HEK293 (cell line): ENCODE data around the gene INTS6.

ENCODE experiments used
- CTCF ChIA-PET: fragments of 350-600 bp; formaldehyde crosslinking; extraction: SDS; loops from one replicate; lab custom pipeline; 2021; ENCODE audit warnings: antibody characterized with exemption; lab: Yijun Ruan, JAX
- POLR2A ChIA-PET: fragments of 300-600 bp; formaldehyde crosslinking; extraction: SDS; loops from one replicate; lab custom pipeline; 2020; ENCODE audit warnings: antibody characterized with exemption, inconsistent platforms; lab: Yijun Ruan, JAX
- H3K27ac ChIP-seq: fragments of 200-500 bp; sonication (Bioruptor generic); 2 replicates; pipeline ENCODE4 v1.5.1; 2014; ENCODE audit warnings: low read depth, low read length, control low read depth, inconsistent platforms; ENCODE audit errors: extremely low read depth
- H3K36me3 ChIP-seq, 2 experiments: fragments of 200-500 bp in 1 of 2; sonication (Bioruptor generic) in 1 of 2; 1 replicate in 1 of 2; 2 replicates in 1 of 2; pipeline ENCODE4 v1.5.1; 2014 to 2017; ENCODE audit warnings: inconsistent platforms in 2 of 2, low read length in 2 of 2; ENCODE audit not compliant: control insufficient read depth in 2 of 2, insufficient read depth in 1 of 2
- H3K4me1 ChIP-seq: fragments of 200-500 bp; sonication (Bioruptor generic); 2 replicates; pipeline ENCODE4 v1.5.1; 2014; ENCODE audit warnings: mild to moderate bottlenecking, low read length, inconsistent platforms; ENCODE audit not compliant: control insufficient read depth, insufficient read depth
- H3K4me3 ChIP-seq: 2 replicates; pipeline ENCODE4 v1.5.1; 2011; ENCODE audit warnings: low read depth, mild to moderate bottlenecking, control low read depth, low read length, moderate library complexity
- H3K9me3 ChIP-seq: fragments of 200-500 bp; sonication (Bioruptor generic); 2 replicates; pipeline ENCODE4 v1.5.1; 2014; ENCODE audit warnings: low read depth, low read length, inconsistent platforms; ENCODE audit not compliant: control insufficient read depth, insufficient read depth
- EGR2 ChIP-seq: fragments of 450-650 bp; formaldehyde crosslinking; IDR thresholded peaks from 2 replicates; pipeline ENCODE4 v1.5.1; 2016; ENCODE audit warnings: low read depth, missing biosample characterization, missing genetic modification characterization
- HOXD13 ChIP-seq: sonication (generic); formaldehyde crosslinking; IDR thresholded peaks from 2 replicates; pipeline ENCODE4 v1.8.0; 2022; ENCODE audit warnings: missing genetic modification reagents, borderline replicate concordance
- KLF8 ChIP-seq: fragments of 450-650 bp; formaldehyde crosslinking; IDR thresholded peaks from 2 replicates; pipeline ENCODE4 v1.5.1; 2016; ENCODE audit warnings: missing biosample characterization, missing genetic modification characterization
- OSR2 ChIP-seq: fragments of 450-650 bp; formaldehyde crosslinking; IDR thresholded peaks from 2 replicates; pipeline ENCODE4 v1.5.1; 2016; ENCODE audit warnings: missing biosample characterization, missing genetic modification characterization
- SP7 ChIP-seq: fragments of 450-650 bp; formaldehyde crosslinking; IDR thresholded peaks from 2 replicates; pipeline ENCODE4 v1.5.1; 2016; ENCODE audit warnings: missing biosample characterization, missing genetic modification characterization
- ZIC2 ChIP-seq: fragments of 450-650 bp; formaldehyde crosslinking; IDR thresholded peaks from 2 replicates; pipeline ENCODE4 v1.5.1; 2016; ENCODE audit warnings: missing biosample characterization, missing genetic modification characterization
- ZNF140 ChIP-seq: fragments of 450-650 bp; formaldehyde crosslinking; IDR thresholded peaks from 2 replicates; pipeline ENCODE4 v1.5.1; 2016; ENCODE audit warnings: missing biosample characterization, missing genetic modification characterization
- ZNF23 ChIP-seq: fragments of 450-650 bp; formaldehyde crosslinking; IDR thresholded peaks from 2 replicates; pipeline ENCODE4 v1.5.1; 2016; ENCODE audit warnings: missing biosample characterization, missing genetic modification characterization, borderline replicate concordance
- ZNF302 ChIP-seq: fragments of 450-650 bp; formaldehyde crosslinking; IDR thresholded peaks from 2 replicates; pipeline ENCODE4 v1.5.1; 2016; ENCODE audit warnings: missing biosample characterization, missing genetic modification characterization, low read depth
- ZNF324 ChIP-seq: fragments of 450-650 bp; formaldehyde crosslinking; IDR thresholded peaks from 2 replicates; pipeline ENCODE4 v1.5.1; 2016; ENCODE audit warnings: missing biosample characterization, missing genetic modification characterization
- ZNF416 ChIP-seq: fragments of 450-650 bp; formaldehyde crosslinking; IDR thresholded peaks from 2 replicates; pipeline ENCODE4 v1.5.1; 2016; ENCODE audit warnings: missing biosample characterization, missing genetic modification characterization
- ZNF433 ChIP-seq: fragments of 450-650 bp; formaldehyde crosslinking; IDR thresholded peaks from 2 replicates; pipeline ENCODE4 v1.5.1; 2016; ENCODE audit warnings: missing biosample characterization, missing genetic modification characterization, low read depth
- ZNF510 ChIP-seq: fragments of 450-650 bp; formaldehyde crosslinking; IDR thresholded peaks from 2 replicates; pipeline ENCODE4 v1.5.1; 2018; ENCODE audit warnings: mild to moderate bottlenecking, missing genetic modification characterization, missing biosample characterization; ENCODE audit not compliant: insufficient replicate concordance
- ZNF529 ChIP-seq: fragments of 450-650 bp; formaldehyde crosslinking; IDR thresholded peaks from 2 replicates; pipeline ENCODE4 v1.5.1; 2017; ENCODE audit warnings: missing genetic modification characterization, missing biosample characterization; ENCODE audit not compliant: insufficient replicate concordance
- ZNF585B ChIP-seq: fragments of 450-650 bp; formaldehyde crosslinking; IDR thresholded peaks from 2 replicates; pipeline ENCODE4 v1.5.1; 2016; ENCODE audit warnings: missing biosample characterization, missing genetic modification characterization
- ZNF626 ChIP-seq: fragments of 450-650 bp; sonication (Bioruptor Pico); formaldehyde crosslinking; IDR thresholded peaks from 2 replicates; pipeline ENCODE4 v1.5.1; 2018; ENCODE audit warnings: missing biosample characterization, missing genetic modification characterization, inconsistent platforms
- ZNF747 ChIP-seq: fragments of 450-650 bp; formaldehyde crosslinking; IDR thresholded peaks from 2 replicates; pipeline ENCODE4 v1.5.1; 2016; ENCODE audit warnings: missing biosample characterization, missing genetic modification characterization
- TF ChIP-seq, protein P1 (sequence below): fragments of 450-650 bp; formaldehyde crosslinking; IDR thresholded peaks from 2 replicates; pipeline ENCODE4 v1.5.1; 2016; ENCODE audit warnings: missing biosample characterization, missing genetic modification characterization
- TF ChIP-seq, protein P2 (sequence below): fragments of 450-650 bp; formaldehyde crosslinking; IDR thresholded peaks from 2 replicates; pipeline ENCODE4 v1.5.1; 2016; ENCODE audit warnings: missing biosample characterization, missing genetic modification characterization
- TF ChIP-seq, protein P3 (sequence below): fragments of 450-650 bp; formaldehyde crosslinking; IDR thresholded peaks from 2 replicates; pipeline ENCODE4 v1.5.1; 2017; ENCODE audit warnings: missing biosample characterization, mild to moderate bottlenecking, missing genetic modification characterization, moderate library complexity
- TF ChIP-seq, protein P4 (sequence below): fragments of 450-650 bp; formaldehyde crosslinking; IDR thresholded peaks from 2 replicates; pipeline ENCODE4 v1.5.1; 2017; ENCODE audit warnings: missing biosample characterization, missing genetic modification characterization
- TF ChIP-seq, protein P5 (sequence below): fragments of 450-650 bp; formaldehyde crosslinking; IDR thresholded peaks from 2 replicates; pipeline ENCODE4 v1.5.1; 2016; ENCODE audit warnings: missing biosample characterization, missing genetic modification characterization

INTS6 gene

DNA sequence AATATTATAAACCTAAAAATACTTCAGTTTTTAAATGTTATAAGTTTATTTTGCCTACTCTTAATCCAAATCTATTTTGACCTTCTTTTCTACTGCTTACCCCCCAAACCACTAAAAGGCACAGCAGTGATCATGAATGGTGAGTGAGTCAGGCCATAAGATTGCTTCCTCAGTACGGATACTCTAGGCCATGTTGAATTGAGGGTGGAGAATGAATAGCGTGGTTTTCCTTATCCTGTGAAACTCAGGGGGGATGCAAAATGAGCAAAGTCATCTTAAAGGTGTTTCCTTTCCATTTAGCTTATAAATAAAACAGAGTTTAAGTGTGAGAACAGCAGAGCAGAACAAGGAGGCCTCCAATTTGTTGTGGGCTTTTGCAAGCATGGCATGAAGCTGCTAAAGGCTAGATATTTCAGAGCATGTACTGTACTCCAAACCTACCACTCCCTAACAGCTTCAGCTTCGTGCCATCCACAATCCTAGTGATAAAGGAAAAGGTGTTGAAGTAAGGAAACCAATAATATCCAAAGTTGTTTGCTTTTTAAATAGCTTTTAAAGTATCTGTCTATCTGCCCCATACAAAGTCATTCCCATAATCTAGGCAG is 88.3 kb downstream of the INTS6 start (continued):
- TF ChIP-seq, protein P1, sequence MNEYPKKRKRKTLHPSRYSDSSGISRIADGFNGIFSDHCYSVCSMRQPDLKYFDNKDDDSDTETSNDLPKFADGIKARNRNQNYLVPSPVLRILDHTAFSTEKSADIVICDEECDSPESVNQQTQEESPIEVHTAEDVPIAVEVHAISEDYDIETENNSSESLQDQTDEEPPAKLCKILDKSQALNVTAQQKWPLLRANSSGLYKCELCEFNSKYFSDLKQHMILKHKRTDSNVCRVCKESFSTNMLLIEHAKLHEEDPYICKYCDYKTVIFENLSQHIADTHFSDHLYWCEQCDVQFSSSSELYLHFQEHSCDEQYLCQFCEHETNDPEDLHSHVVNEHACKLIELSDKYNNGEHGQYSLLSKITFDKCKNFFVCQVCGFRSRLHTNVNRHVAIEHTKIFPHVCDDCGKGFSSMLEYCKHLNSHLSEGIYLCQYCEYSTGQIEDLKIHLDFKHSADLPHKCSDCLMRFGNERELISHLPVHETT (tag by site-specific recombination): no peak
- TF ChIP-seq, protein P2, sequence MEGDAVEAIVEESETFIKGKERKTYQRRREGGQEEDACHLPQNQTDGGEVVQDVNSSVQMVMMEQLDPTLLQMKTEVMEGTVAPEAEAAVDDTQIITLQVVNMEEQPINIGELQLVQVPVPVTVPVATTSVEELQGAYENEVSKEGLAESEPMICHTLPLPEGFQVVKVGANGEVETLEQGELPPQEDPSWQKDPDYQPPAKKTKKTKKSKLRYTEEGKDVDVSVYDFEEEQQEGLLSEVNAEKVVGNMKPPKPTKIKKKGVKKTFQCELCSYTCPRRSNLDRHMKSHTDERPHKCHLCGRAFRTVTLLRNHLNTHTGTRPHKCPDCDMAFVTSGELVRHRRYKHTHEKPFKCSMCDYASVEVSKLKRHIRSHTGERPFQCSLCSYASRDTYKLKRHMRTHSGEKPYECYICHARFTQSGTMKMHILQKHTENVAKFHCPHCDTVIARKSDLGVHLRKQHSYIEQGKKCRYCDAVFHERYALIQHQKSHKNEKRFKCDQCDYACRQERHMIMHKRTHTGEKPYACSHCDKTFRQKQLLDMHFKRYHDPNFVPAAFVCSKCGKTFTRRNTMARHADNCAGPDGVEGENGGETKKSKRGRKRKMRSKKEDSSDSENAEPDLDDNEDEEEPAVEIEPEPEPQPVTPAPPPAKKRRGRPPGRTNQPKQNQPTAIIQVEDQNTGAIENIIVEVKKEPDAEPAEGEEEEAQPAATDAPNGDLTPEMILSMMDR (tag by site-specific recombination): no peak
- TF ChIP-seq, protein P3, sequence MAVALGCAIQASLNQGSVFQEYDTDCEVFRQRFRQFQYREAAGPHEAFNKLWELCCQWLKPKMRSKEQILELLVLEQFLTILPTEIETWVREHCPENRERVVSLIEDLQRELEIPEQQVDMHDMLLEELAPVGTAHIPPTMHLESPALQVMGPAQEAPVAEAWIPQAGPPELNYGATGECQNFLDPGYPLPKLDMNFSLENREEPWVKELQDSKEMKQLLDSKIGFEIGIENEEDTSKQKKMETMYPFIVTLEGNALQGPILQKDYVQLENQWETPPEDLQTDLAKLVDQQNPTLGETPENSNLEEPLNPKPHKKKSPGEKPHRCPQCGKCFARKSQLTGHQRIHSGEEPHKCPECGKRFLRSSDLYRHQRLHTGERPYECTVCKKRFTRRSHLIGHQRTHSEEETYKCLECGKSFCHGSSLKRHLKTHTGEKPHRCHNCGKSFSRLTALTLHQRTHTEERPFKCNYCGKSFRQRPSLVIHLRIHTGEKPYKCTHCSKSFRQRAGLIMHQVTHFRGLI (tag by site-specific recombination): no peak
- no peak for TF ChIP-seq ZNF529

DNA sequence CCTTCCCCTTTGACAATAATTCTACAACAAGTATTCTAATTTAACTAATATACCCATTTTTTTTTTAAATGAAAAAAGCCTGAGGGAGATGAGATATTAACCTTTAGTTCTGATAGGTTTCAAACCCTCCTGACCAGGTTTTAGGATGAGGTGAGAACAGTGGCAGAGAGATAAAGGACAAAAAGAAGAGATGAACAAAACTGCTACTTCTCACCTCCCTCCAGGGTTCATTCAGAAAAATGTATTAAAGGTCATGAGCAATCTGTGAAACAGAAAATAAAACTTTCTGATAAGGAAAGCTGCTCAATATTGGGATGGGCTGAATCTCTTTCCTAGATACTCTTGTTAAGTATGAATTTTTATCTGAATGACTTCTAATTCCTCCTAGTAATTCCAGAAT is 89.2 kb downstream of the INTS6 start:
- ChIA-PET CTCF (no interaction called here), POLR2A (no interaction called here)
- no peak for TF ChIP-seq ZNF140 (tag by site-specific recombination)
- no peak for TF ChIP-seq ZNF510 (tag by site-specific recombination)
- no peak for TF ChIP-seq SP7 (tag by site-specific recombination)
- no peak for TF ChIP-seq ZIC2 (tag by site-specific recombination)
- no peak for TF ChIP-seq HOXD13 (CRISPR knock-in tag)
- no peak for TF ChIP-seq ZNF747 (tag by site-specific recombination)
- TF ChIP-seq, protein P4, sequence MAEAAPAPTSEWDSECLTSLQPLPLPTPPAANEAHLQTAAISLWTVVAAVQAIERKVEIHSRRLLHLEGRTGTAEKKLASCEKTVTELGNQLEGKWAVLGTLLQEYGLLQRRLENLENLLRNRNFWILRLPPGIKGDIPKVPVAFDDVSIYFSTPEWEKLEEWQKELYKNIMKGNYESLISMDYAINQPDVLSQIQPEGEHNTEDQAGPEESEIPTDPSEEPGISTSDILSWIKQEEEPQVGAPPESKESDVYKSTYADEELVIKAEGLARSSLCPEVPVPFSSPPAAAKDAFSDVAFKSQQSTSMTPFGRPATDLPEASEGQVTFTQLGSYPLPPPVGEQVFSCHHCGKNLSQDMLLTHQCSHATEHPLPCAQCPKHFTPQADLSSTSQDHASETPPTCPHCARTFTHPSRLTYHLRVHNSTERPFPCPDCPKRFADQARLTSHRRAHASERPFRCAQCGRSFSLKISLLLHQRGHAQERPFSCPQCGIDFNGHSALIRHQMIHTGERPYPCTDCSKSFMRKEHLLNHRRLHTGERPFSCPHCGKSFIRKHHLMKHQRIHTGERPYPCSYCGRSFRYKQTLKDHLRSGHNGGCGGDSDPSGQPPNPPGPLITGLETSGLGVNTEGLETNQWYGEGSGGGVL (tag by site-specific recombination): no peak
- TF ChIP-seq ZNF324 (tag by site-specific recombination): no peak
- TF ChIP-seq ZNF433: no peak
- no peak for TF ChIP-seq ZNF626
- TF ChIP-seq, protein P5, sequence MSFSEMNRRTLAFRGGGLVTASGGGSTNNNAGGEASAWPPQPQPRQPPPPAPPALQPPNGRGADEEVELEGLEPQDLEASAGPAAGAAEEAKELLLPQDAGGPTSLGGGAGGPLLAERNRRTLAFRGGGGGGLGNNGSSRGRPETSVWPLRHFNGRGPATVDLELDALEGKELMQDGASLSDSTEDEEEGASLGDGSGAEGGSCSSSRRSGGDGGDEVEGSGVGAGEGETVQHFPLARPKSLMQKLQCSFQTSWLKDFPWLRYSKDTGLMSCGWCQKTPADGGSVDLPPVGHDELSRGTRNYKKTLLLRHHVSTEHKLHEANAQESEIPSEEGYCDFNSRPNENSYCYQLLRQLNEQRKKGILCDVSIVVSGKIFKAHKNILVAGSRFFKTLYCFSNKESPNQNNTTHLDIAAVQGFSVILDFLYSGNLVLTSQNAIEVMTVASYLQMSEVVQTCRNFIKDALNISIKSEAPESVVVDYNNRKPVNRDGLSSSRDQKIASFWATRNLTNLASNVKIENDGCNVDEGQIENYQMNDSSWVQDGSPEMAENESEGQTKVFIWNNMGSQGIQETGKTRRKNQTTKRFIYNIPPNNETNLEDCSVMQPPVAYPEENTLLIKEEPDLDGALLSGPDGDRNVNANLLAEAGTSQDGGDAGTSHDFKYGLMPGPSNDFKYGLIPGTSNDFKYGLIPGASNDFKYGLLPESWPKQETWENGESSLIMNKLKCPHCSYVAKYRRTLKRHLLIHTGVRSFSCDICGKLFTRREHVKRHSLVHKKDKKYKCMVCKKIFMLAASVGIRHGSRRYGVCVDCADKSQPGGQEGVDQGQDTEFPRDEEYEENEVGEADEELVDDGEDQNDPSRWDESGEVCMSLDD: no peak
- no peak for TF ChIP-seq OSR2 (tag by site-specific recombination)
- no peak for TF ChIP-seq ZNF302 (tag by site-specific recombination)
- no peak for TF ChIP-seq KLF8 (tag by site-specific recombination)
- no peak for TF ChIP-seq ZNF23 (tag by site-specific recombination)
- TF ChIP-seq ZNF585B (tag by site-specific recombination): no peak
- TF ChIP-seq EGR2 (tag by site-specific recombination): no peak
- TF ChIP-seq ZNF416: no peak
- Histone ChIP-seq H3K4me1 (no peaks in the 10 kb centered on the region), H3K4me3 (no peak overlapping the region), H3K9me3 (no peaks in the 10 kb centered on the region), H3K27ac (no peak overlapping the region), H3K36me3 (peaks cover 11 to 54% of the 10 kb centered on the region in 2 experiments; a peak in 2 of 3 replicates)
